NB4 (cell line): ENCODE measurements around the gene DMAP1.

Source experiments
- POLR2A ChIP-seq: IDR thresholded peaks from 2 replicates; pipeline ENCODE4 v1.6.1; 2011; ENCODE audit warnings: mild to moderate bottlenecking; ENCODE audit not compliant: insufficient read length; ENCODE audit errors: extremely low read depth
- TF ChIP-seq, protein P1 (sequence below): IDR thresholded peaks from one replicate; pipeline ENCODE4 v1.5.1; 2012; ENCODE audit warnings: low read depth, low read length
- TF ChIP-seq, protein P2 (sequence below): IDR thresholded peaks from 2 replicates; pipeline ENCODE4 v1.6.1; 2011; ENCODE audit warnings: low read depth, low read length

DNA sequence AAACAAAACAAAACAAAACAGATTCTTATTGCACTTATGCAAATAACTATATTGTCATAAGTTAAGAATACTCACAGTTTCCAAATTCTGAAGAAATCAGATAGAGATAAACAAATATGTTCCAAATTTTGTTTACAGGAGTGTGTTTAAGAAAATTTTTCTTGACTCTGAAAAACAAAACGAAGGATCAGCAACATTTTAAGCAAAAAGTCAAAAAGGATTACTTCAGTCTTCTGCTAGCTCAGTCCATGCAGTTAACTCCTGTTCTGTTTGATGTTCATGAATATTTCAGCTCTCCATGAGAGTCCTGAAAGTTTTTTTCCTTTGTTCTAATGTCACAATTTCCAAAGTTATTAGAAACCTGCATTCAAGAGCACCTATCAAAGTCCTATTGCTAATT lies 38.6 kb upstream of the DMAP1 start:
- TF ChIP-seq, protein P1, sequence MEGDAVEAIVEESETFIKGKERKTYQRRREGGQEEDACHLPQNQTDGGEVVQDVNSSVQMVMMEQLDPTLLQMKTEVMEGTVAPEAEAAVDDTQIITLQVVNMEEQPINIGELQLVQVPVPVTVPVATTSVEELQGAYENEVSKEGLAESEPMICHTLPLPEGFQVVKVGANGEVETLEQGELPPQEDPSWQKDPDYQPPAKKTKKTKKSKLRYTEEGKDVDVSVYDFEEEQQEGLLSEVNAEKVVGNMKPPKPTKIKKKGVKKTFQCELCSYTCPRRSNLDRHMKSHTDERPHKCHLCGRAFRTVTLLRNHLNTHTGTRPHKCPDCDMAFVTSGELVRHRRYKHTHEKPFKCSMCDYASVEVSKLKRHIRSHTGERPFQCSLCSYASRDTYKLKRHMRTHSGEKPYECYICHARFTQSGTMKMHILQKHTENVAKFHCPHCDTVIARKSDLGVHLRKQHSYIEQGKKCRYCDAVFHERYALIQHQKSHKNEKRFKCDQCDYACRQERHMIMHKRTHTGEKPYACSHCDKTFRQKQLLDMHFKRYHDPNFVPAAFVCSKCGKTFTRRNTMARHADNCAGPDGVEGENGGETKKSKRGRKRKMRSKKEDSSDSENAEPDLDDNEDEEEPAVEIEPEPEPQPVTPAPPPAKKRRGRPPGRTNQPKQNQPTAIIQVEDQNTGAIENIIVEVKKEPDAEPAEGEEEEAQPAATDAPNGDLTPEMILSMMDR, result no peak
- no peak for TF ChIP-seq POLR2A
- TF ChIP-seq, protein P2, sequence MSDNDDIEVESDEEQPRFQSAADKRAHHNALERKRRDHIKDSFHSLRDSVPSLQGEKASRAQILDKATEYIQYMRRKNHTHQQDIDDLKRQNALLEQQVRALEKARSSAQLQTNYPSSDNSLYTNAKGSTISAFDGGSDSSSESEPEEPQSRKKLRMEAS, result no peak
